Measurements from ENCODE around the gene POLR1F.

The POLR1F gene

DNA sequence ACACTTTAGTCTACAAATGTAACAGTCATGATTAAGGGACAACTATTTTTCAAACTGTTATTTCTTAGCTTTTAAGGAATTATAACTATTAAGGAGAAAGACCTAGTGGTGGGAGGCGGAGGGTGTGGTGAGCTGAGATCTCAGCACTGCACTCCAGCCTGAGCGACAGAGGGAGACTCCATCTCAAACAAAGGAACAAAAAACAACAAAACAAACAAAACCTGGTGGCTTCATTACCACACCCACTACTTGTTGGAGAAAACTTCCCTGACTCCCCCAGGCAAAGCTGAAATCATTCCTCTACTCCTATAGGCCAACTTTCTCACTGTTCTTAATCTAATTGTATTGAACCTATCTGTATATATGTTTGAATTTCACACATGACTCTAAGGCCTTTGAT, 3.2 kb downstream of the POLR1F start:
- Histone ChIP-seq H3K4me3 (ENCODE audit: low read length, poor library complexity, severe bottlenecking) (peak overlapping the region; percentile 92), H2AFZ (ENCODE audit: low read length) (no peak overlapping the region), H4K20me1 (ENCODE audit: insufficient read depth, low read length, poor library complexity, severe bottlenecking) (peaks cover 35% of the 10 kb centered on the region), H3K4me2 (ENCODE audit: low read depth, low read length, poor library complexity, severe bottlenecking) (peak overlapping the region; percentile 99), H3K9me3 (ENCODE audit: insufficient read depth, low read depth, low read length) (0 out of 2 replicates have a peak, but pooled peaks cover 8% of the 10 kb centered on the region), H3K36me3 (ENCODE audit: insufficient read depth, low read length) (peaks cover 24% of the 10 kb centered on the region; the same call in 1 of the 2 replicates), H3K9me2 (replicated peaks; ENCODE audit: low read depth, low read length) (no peaks in the 10 kb centered on the region), H3K4me1 (ENCODE audit: insufficient read depth, low read length, poor library complexity, severe bottlenecking) (peaks cover 52% of the 10 kb centered on the region), H3K9ac (ENCODE audit: low read depth, low read length, poor library complexity, severe bottlenecking) (peak overlapping the region; percentile 85), H3F3A (ENCODE audit: low read depth) (no peaks in the 10 kb centered on the region), H3K27me3 (ENCODE audit: insufficient read depth, low read length, poor library complexity, severe bottlenecking) (no peaks in the 10 kb centered on the region), H3K79me2 (ENCODE audit: insufficient read depth, low read length) (peaks cover 79% of the 10 kb centered on the region)
- TF ChIP-seq, protein P1, sequence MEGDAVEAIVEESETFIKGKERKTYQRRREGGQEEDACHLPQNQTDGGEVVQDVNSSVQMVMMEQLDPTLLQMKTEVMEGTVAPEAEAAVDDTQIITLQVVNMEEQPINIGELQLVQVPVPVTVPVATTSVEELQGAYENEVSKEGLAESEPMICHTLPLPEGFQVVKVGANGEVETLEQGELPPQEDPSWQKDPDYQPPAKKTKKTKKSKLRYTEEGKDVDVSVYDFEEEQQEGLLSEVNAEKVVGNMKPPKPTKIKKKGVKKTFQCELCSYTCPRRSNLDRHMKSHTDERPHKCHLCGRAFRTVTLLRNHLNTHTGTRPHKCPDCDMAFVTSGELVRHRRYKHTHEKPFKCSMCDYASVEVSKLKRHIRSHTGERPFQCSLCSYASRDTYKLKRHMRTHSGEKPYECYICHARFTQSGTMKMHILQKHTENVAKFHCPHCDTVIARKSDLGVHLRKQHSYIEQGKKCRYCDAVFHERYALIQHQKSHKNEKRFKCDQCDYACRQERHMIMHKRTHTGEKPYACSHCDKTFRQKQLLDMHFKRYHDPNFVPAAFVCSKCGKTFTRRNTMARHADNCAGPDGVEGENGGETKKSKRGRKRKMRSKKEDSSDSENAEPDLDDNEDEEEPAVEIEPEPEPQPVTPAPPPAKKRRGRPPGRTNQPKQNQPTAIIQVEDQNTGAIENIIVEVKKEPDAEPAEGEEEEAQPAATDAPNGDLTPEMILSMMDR (conservative IDR thresholded peaks at IDR 0.05; ENCODE audit: low read length), result no peak
- TF ChIP-seq EZH2phosphoT487 (IDR thresholded peaks at IDR 0.05; ENCODE audit: borderline replicate concordance), result no peak

DNA sequence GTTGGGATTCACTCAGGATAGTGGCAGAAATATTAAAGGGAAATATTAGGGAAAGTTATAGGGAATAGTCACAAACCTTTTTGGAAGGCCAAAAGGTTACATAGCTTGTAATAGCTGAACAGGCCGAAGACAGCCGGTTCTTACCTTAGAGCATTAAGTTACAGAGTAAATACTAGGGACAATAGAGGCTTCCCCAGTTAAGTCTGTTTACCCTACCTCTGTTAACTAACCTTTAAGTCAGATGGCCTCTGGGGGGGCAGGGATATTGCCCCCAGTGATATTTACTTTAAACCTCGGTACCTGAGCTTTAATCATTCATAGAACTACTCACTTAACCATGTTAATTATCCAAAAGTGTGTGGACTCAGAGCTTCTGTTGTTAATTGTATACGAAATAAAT, 7.4 kb downstream of the POLR1F start:
- Histone ChIP-seq H3K4me1 (ENCODE audit: insufficient read depth, low read length, poor library complexity, severe bottlenecking) (peaks cover 42% of the 10 kb centered on the region), H3K9me3 (ENCODE audit: insufficient read depth, low read depth, low read length) (0 out of 2 replicates have a peak, but pooled peaks cover 8% of the 10 kb centered on the region), H3K9me2 (replicated peaks; ENCODE audit: low read depth, low read length) (no peaks in the 10 kb centered on the region), H3K4me3 (ENCODE audit: low read length, poor library complexity, severe bottlenecking) (no peak overlapping the region), H4K20me1 (ENCODE audit: insufficient read depth, low read length, poor library complexity, severe bottlenecking) (peaks cover 21% of the 10 kb centered on the region), H2AFZ (ENCODE audit: low read length) (no peak overlapping the region), H3K79me2 (ENCODE audit: insufficient read depth, low read length) (peaks cover 65% of the 10 kb centered on the region), H3K4me2 (ENCODE audit: low read depth, low read length, poor library complexity, severe bottlenecking) (peak overlapping the region; percentile 51), H3F3A (ENCODE audit: low read depth) (no peaks in the 10 kb centered on the region), H3K36me3 (ENCODE audit: insufficient read depth, low read length) (peaks cover 55% of the 10 kb centered on the region), H3K9ac (ENCODE audit: low read depth, low read length, poor library complexity, severe bottlenecking) (no peak overlapping the region), H3K27me3 (ENCODE audit: insufficient read depth, low read length, poor library complexity, severe bottlenecking) (no peaks in the 10 kb centered on the region)
- TF ChIP-seq EZH2phosphoT487 (IDR thresholded peaks at IDR 0.05; ENCODE audit: borderline replicate concordance), result no peak
- TF ChIP-seq, protein P1 (conservative IDR thresholded peaks at IDR 0.05; ENCODE audit: low read length), result no peak

DNA sequence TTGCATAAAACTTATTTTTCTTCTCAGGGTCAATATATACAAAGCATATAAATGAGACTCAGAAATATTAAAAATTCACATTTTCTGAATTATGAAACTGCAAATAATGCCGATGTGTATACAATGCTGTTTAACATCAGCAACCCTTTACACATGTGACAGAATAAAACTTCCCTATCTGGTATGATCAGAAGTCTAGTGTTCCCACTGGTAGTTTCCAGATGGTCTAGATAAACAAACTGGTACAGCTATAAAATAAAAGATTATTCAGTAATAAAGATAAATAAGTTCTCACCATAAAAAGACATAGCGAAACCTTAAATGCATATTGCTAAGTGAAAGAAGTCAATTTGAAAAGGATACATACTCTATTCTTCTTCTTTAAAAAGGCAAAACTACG, 7.9 kb downstream of the POLR1F start:
- H3K9me2 ChIP-seq (replicated peaks; ENCODE audit: low read depth, low read length), result no peaks in the 10 kb centered on the region
- 0 out of 2 replicates have a peak, but pooled peaks cover 8% of the 10 kb centered on the region for H3K9me3 ChIP-seq (ENCODE audit: insufficient read depth, low read depth, low read length)
- peaks cover 60% of the 10 kb centered on the region for H3K79me2 ChIP-seq (ENCODE audit: insufficient read depth, low read length)
- H2AFZ ChIP-seq (ENCODE audit: low read length), result no peak overlapping the region
- peak overlapping the region; percentile 51 for H3K4me2 ChIP-seq (ENCODE audit: low read depth, low read length, poor library complexity, severe bottlenecking)
- peaks cover 15% of the 10 kb centered on the region for H4K20me1 ChIP-seq (ENCODE audit: insufficient read depth, low read length, poor library complexity, severe bottlenecking)
- H3K9ac ChIP-seq (ENCODE audit: low read depth, low read length, poor library complexity, severe bottlenecking), result no peak overlapping the region
- H3K27me3 ChIP-seq (ENCODE audit: insufficient read depth, low read length, poor library complexity, severe bottlenecking), result no peaks in the 10 kb centered on the region
- H3K4me3 ChIP-seq (ENCODE audit: low read length, poor library complexity, severe bottlenecking), result peak overlapping the region; percentile 29
- H3F3A ChIP-seq (ENCODE audit: low read depth), result no peaks in the 10 kb centered on the region
- H3K36me3 ChIP-seq (ENCODE audit: insufficient read depth, low read length), result peaks cover 57% of the 10 kb centered on the region
- H3K4me1 ChIP-seq (ENCODE audit: insufficient read depth, low read length, poor library complexity, severe bottlenecking), result peaks cover 37% of the 10 kb centered on the region
- no peak for TF ChIP-seq EZH2phosphoT487 (IDR thresholded peaks at IDR 0.05; ENCODE audit: borderline replicate concordance)
- TF ChIP-seq, protein P1 (conservative IDR thresholded peaks at IDR 0.05; ENCODE audit: low read length), result no peak

Measured in Loucy (cell line).